ENCODE data around the gene PCCA. TPM values are rescaled to one million over a fixed set of nuclear protein-coding genes. Genes with fewer than 3 reads are reported as not detected.

PCCA gene
- total and polyA plus RNA-seq, 7 donors: 18.0 to 45.6 (median 42.8) TPM

GRCh38 chr13:100443278-100443997, 354.5 kb downstream of the PCCA start:
- H3K4me3 ChIP-seq: no peak overlapping the region
- H3K9me3 ChIP-seq: no peaks in the 10 kb centered on the region
- intact Hi-C loops (cut with DNase I): no loop called here
- TF ChIP-seq EP300 (IDR thresholded peaks at IDR 0.05) (no peak), CTCF (IDR thresholded peaks at IDR 0.05) (no peak), POLR2AphosphoS5 (IDR thresholded peaks at IDR 0.05) (no peak), POLR2A (IDR thresholded peaks at IDR 0.05) (no peak)
- DNase-seq: no peak
- 91 to 94% methylated on average over 7 of the region's 7 CpGs for WGBS, 2 donors
- H3K4me1 ChIP-seq: peaks cover 0 to 13% (median 0%) of the 10 kb centered on the region in 4 donors
- H3K27ac ChIP-seq: no peak overlapping the region
- H3K36me3 ChIP-seq: no peaks in the 10 kb centered on the region
- H3K27me3 ChIP-seq: no peaks in the 10 kb centered on the region

- H3K36me3 ChIP-seq: no peaks in the 10 kb centered on the region
- H3K4me1 ChIP-seq: peaks cover 0 to 13% (median 0%) of the 10 kb centered on the region in 4 donors
- no peaks in the 10 kb centered on the region for H3K9me3 ChIP-seq
- no peak overlapping the region for H3K4me3 ChIP-seq
- no peak overlapping the region for H3K27ac ChIP-seq
- intact Hi-C loops (cut with DNase I): no loop called here
- no peaks in the 10 kb centered on the region for H3K27me3 ChIP-seq
- WGBS, 2 donors: 94 to 96% methylated on average over 4 of the region's 4 CpGs
- TF ChIP-seq POLR2AphosphoS5 (IDR thresholded peaks at IDR 0.05) (no peak), EP300 (IDR thresholded peaks at IDR 0.05) (no peak), POLR2A (IDR thresholded peaks at IDR 0.05) (no peak), CTCF (IDR thresholded peaks at IDR 0.05) (no peak)
- DNase-seq: no peak
These were observed 355.1 kb downstream of the PCCA start for GRCh38 chr13:100443998-100444328.

- TF ChIP-seq POLR2AphosphoS5 (IDR thresholded peaks at IDR 0.05) (no peak), CTCF (IDR thresholded peaks at IDR 0.05) (no peak), EP300 (IDR thresholded peaks at IDR 0.05) (no peak)
- Histone ChIP-seq H3K27ac (no peak overlapping the region), H3K4me1 (no peaks in the 10 kb centered on the region), H3K4me3 (no peak overlapping the region), H3K9me3 (no peaks in the 10 kb centered on the region), H3K36me3 (no peaks in the 10 kb centered on the region), H3K27me3 (no peaks in the 10 kb centered on the region)
- WGBS, 2 donors: 96 to 98% methylated on average over 5 of the region's 5 CpGs
- no peak for DNase-seq
- intact Hi-C loops (cut with DNase I): no loop called here
These were observed 358.9 kb downstream of the PCCA start for GRCh38 chr13:100447831-100448230.

GRCh38 chr13:100451923-100452322, 363.0 kb downstream of the PCCA start:
- Histone ChIP-seq H3K27ac (no peak overlapping the region), H3K4me1 (no peaks in the 10 kb centered on the region), H3K9me3 (no peaks in the 10 kb centered on the region), H3K4me3 (no peak overlapping the region), H3K27me3 (no peaks in the 10 kb centered on the region), H3K36me3 (no peaks in the 10 kb centered on the region)
- 93 to 95% methylated on average over 2 of the region's 2 CpGs for WGBS, 2 donors
- intact Hi-C loops (cut with DNase I): no loop called here
- TF ChIP-seq POLR2AphosphoS5 (IDR thresholded peaks at IDR 0.05): no peak
- no peak for TF ChIP-seq POLR2A (IDR thresholded peaks at IDR 0.05)
- TF ChIP-seq EP300 (IDR thresholded peaks at IDR 0.05): no peak
- TF ChIP-seq CTCF (IDR thresholded peaks at IDR 0.05): no peak
- DNase-seq: no peak

- no peak overlapping the region for H3K27ac ChIP-seq
- H3K4me1 ChIP-seq: no peaks in the 10 kb centered on the region
- TF ChIP-seq POLR2A (IDR thresholded peaks at IDR 0.05) (no peak), CTCF (IDR thresholded peaks at IDR 0.05) (no peak), EP300 (IDR thresholded peaks at IDR 0.05) (no peak), POLR2AphosphoS5 (IDR thresholded peaks at IDR 0.05) (no peak)
- H3K27me3 ChIP-seq: no peaks in the 10 kb centered on the region
- peaks cover 0 to 6% (median 0%) of the 10 kb centered on the region in 4 donors for H3K9me3 ChIP-seq
- H3K36me3 ChIP-seq: no peaks in the 10 kb centered on the region
- WGBS, 2 donors: 95 to 98% methylated on average over 1 of the region's 1 CpG
- intact Hi-C loops (cut with DNase I): no loop called here
- no peak overlapping the region for H3K4me3 ChIP-seq
- DNase-seq: no peak
These were observed 366.0 kb downstream of the PCCA start for GRCh38 chr13:100454876-100455275.
